HG03060 (cell line): Measurements from ENCODE around the gene JAZF1.
"Not testable (repeated sequence)": the region's sequence is repeated elsewhere in the genome, so short reads cannot be mapped to it uniquely, and the experiment has no call there.

ENCODE experiments used
- ATAC-seq: cut with Tn5 transposase; IDR thresholded peaks from one replicate; pipeline ENCODE4 v1.9.1; 2021; ENCODE audit warnings: low read depth, moderate number of reproducible peaks; ENCODE audit not compliant: unreplicated experiment

The JAZF1 gene

GRCh38 chr7:27928001-27928400, 252.6 kb downstream of the JAZF1 start:
- ATAC-seq: no peak

- no peak for ATAC-seq
Measured at GRCh38 chr7:27925573-27926201, 254.9 kb downstream of the JAZF1 start.

GRCh38 chr7:27923642-27923980, 257.0 kb downstream of the JAZF1 start:
- ATAC-seq: no peak

GRCh38 chr7:27922907-27923641, 257.5 kb downstream of the JAZF1 start:
- ATAC-seq: peak; percentile 61

GRCh38 chr7:27922389-27922788, 258.2 kb downstream of the JAZF1 start:
- ATAC-seq: not testable (repeated sequence)

- ATAC-seq: no peak
Measured at GRCh38 chr7:27921081-27921836, 259.3 kb downstream of the JAZF1 start.

- no peak for ATAC-seq
Measured at GRCh38 chr7:27920281-27920946, 260.2 kb downstream of the JAZF1 start.

- ATAC-seq: no peak
Measured at GRCh38 chr7:27918503-27918902, 262.1 kb downstream of the JAZF1 start.

GRCh38 chr7:27917774-27918314, 262.8 kb downstream of the JAZF1 start:
- no peak for ATAC-seq

GRCh38 chr7:27917119-27917518, 263.5 kb downstream of the JAZF1 start:
- no peak for ATAC-seq

GRCh38 chr7:27916372-27916771, 264.2 kb downstream of the JAZF1 start:
- no peak for ATAC-seq

GRCh38 chr7:27914409-27914808, 266.2 kb downstream of the JAZF1 start:
- ATAC-seq: no peak

GRCh38 chr7:27912751-27913150, 267.8 kb downstream of the JAZF1 start:
- ATAC-seq: no peak

GRCh38 chr7:27911920-27912319, 268.7 kb downstream of the JAZF1 start:
- ATAC-seq: no peak

GRCh38 chr7:27910326-27910725, 270.3 kb downstream of the JAZF1 start:
- no peak for ATAC-seq

- no peak for ATAC-seq
Measured at GRCh38 chr7:27908534-27909165, 271.9 kb downstream of the JAZF1 start.

- no peak for ATAC-seq
Measured at GRCh38 chr7:27906385-27907091, 274.1 kb downstream of the JAZF1 start.

- no peak for ATAC-seq
Measured at GRCh38 chr7:27905951-27906350, 274.6 kb downstream of the JAZF1 start.

- peak; percentile 83 for ATAC-seq
Measured at GRCh38 chr7:27901028-27901760, 279.4 kb downstream of the JAZF1 start.
